Measurements from ENCODE around the gene STAG2. TPM values are rescaled to one million over a fixed set of nuclear protein-coding genes. Genes with fewer than 3 reads are reported as not detected.
"Not testable (repeated sequence)": the region's sequence is repeated elsewhere in the genome, so short reads cannot be mapped to it uniquely, and the experiment has no call there.

Gene STAG2
- total RNA-seq, 2 donors from 2014 or later, result 56.7 to 84.8 TPM

DNA sequence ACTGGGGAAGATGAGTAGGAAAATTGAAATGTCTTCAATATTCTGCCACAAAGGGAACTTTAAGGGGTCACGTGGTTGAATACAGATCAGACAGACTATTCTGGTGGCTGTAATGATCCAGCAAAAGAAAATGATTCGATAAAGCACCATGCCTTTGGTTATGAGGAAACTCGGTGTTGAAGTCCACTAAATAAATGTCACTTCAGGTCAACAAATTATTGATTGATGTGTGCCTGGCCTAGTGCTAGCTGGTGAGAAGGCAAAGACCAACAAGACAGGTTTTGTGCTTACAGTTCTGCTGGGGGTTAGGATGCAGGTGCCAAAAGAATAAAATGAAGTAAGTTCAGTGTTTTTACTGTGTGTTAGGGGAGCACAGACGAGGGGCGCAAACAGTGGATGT is 142.5 kb downstream of the STAG2 start:
- Histone ChIP-seq H3K9ac (ENCODE audit: low read depth in 2 of 2, low read length in 2 of 2) (no peak overlapping the region), H3K4me3 (no peak overlapping the region), H3K4me1 (no peaks in the 10 kb centered on the region), H3K27me3 (no peaks in the 10 kb centered on the region), H3K27ac (no peak overlapping the region), H3K9me3 (no peaks in the 10 kb centered on the region), H3K36me3 (no peaks in the 10 kb centered on the region)
- intact Hi-C loops (cut with DNase I), result no loop called here
- TF ChIP-seq, protein P1, sequence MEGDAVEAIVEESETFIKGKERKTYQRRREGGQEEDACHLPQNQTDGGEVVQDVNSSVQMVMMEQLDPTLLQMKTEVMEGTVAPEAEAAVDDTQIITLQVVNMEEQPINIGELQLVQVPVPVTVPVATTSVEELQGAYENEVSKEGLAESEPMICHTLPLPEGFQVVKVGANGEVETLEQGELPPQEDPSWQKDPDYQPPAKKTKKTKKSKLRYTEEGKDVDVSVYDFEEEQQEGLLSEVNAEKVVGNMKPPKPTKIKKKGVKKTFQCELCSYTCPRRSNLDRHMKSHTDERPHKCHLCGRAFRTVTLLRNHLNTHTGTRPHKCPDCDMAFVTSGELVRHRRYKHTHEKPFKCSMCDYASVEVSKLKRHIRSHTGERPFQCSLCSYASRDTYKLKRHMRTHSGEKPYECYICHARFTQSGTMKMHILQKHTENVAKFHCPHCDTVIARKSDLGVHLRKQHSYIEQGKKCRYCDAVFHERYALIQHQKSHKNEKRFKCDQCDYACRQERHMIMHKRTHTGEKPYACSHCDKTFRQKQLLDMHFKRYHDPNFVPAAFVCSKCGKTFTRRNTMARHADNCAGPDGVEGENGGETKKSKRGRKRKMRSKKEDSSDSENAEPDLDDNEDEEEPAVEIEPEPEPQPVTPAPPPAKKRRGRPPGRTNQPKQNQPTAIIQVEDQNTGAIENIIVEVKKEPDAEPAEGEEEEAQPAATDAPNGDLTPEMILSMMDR (IDR thresholded peaks at IDR 0.05), result no peak
- no peak for DNase-seq

DNA sequence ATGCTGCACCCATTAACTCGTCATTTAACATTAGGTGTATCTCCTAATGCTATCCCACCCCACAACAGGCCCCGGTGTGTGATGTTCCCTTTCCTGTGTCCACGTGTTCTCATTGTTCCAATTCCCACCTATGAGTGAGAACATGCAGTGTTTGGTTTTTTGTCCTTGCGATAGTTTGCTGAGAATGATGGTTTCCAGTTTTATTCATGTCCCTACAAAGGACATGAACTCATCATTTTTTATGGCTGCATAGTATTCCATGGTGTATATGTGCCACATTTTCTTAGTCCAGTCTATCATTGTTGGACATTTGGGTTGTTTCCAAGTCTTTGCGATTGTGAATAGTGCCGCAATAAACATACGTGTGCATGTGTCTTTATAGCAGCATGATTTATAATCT is 143.0 kb downstream of the STAG2 start:
- H3K4me3 ChIP-seq; H3K27ac ChIP-seq; intact Hi-C loops (cut with DNase I); H3K36me3 ChIP-seq; H3K27me3 ChIP-seq; H3K9me3 ChIP-seq; DNase-seq; H3K4me1 ChIP-seq; H3K9ac ChIP-seq (ENCODE audit: low read depth in 2 of 2, low read length in 2 of 2): not testable (repeated sequence)

DNA sequence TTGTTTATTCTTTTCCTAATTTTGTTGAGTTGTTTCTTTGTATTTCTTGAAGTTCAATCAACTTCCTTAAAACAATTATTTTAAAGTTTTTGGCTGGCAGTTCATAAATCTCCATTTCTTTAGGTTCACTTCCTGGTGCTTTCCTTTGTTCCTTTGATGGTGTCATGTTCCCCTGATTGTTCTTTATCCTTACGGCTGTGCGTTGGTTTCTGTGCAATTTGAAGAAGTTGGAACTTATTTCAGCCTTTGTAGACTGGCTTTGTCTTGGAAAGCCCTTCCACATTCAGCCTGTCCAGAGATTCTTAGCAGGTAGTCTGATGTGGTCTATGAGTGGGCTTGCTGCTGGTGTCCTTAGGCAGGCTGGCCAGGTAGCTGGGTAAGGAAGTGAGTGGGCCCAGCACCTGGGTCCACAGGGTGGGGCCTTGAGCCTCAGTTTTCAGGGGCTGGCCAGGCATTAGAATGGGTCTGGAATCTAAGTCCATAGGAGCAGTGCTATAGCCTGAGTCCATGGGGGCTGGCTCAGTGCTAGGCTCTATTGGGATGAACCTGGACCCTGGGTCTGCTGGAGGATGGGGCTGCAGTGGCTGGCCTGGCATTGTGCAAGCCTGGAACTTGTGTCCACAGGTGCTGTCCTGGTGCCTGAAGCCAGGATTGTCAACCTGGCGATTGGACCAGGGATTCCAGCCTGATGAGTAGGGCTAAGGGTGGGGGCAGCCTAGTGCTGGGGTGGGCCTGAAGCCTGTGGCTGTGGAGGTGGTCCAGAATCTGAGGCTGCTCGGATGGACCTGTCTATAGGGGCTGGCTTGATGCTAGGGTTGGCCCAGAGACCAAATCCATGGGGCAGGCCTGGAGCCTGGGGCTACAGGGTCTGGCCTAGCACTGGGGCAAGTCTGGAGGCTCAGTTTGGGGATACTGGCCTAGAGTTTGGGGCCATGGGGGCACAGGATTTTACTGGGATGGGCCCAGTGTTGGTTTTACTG is 152.4 kb downstream of the STAG2 start:
- DNase-seq, result no peak
- no peak overlapping the region for H3K4me3 ChIP-seq
- TF ChIP-seq, protein P1 (IDR thresholded peaks at IDR 0.05), result no peak
- no peaks in the 10 kb centered on the region for H3K9me3 ChIP-seq
- H3K27ac ChIP-seq, result no peak overlapping the region
- intact Hi-C loops (cut with DNase I), result no loop called here
- no peak overlapping the region for H3K9ac ChIP-seq (ENCODE audit: low read depth in 2 of 2, low read length in 2 of 2)
- H3K4me1 ChIP-seq, result no peaks in the 10 kb centered on the region
- H3K27me3 ChIP-seq, result no peaks in the 10 kb centered on the region
- no peaks in the 10 kb centered on the region for H3K36me3 ChIP-seq

DNA sequence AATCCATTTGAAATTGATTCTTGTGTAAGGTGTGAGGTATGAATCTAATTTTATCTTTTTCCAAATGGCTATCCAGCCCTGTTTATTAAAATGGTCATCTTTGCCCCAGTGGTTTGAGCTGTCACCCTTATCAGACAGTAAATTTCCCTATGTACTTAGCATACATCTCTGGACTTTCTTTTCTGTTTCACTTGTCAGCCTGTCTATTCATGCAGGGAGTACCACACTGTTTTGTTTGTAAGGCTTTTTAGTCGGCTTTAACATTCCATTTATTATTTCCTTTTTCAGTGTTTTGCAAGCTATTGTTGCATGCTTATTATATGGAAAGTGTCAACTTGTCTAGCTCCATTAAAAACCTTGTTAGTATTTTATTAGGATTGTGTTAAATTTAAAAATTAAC is 155.8 kb downstream of the STAG2 start:
- no peaks in the 10 kb centered on the region for H3K27me3 ChIP-seq
- H3K27ac ChIP-seq, result no peak overlapping the region
- no peak overlapping the region for H3K9ac ChIP-seq (ENCODE audit: low read depth in 2 of 2, low read length in 2 of 2)
- intact Hi-C loops (cut with DNase I), result no loop called here
- H3K4me3 ChIP-seq, result no peak overlapping the region
- H3K36me3 ChIP-seq, result no peaks in the 10 kb centered on the region
- no peak for DNase-seq
- no peaks in the 10 kb centered on the region for H3K9me3 ChIP-seq
- TF ChIP-seq, protein P1 (IDR thresholded peaks at IDR 0.05), result no peak
- H3K4me1 ChIP-seq, result no peaks in the 10 kb centered on the region

DNA sequence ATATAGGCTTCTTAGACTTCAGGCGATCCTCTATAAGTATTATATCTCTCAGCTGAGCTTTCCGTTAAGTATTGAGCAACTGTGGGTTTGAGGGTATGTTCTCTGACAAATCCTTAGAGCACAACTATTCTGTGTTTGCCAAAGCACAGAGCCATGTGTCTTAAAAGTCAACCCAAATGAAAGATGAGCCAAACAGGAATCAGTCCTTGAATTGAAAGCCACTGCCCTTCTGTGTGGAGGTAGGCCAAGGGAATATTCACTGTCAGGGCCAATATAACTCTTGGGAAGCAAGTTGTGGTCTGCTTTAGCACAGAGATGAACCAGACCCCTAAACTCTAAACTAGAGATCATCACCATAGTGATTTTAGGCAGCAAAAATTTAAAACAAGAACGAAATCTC is 164.0 kb downstream of the STAG2 start:
- H3K36me3 ChIP-seq, result no peaks in the 10 kb centered on the region
- no peak overlapping the region for H3K9ac ChIP-seq (ENCODE audit: low read depth in 2 of 2, low read length in 2 of 2)
- no peaks in the 10 kb centered on the region for H3K4me1 ChIP-seq
- no peak overlapping the region for H3K4me3 ChIP-seq
- intact Hi-C loops (cut with DNase I), result no loop called here
- TF ChIP-seq, protein P1 (IDR thresholded peaks at IDR 0.05), result no peak
- DNase-seq, result no peak
- no peaks in the 10 kb centered on the region for H3K9me3 ChIP-seq
- no peaks in the 10 kb centered on the region for H3K27me3 ChIP-seq
- no peak overlapping the region for H3K27ac ChIP-seq

DNA sequence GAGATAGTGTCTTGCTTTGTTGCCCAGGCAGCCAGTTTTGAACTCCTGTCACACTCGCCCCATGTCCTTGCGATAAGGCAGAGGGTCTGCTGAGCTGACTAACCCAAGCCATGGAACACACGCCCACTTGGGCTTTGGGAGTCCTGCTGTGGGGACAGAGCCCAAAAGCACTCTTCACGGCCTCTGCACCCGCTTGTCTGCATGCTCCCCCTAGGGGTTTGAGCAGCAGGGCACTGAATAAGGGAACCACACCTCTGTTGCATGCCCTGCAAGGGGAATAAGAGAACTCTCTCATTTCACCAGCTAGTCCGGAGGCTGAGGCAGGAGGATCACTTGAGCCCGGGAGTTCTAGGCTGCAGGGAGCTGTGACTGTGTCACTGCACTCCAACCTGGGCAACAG is 166.0 kb downstream of the STAG2 start:
- Histone ChIP-seq H3K9ac (ENCODE audit: low read depth in 2 of 2, low read length in 2 of 2) (no peak overlapping the region), H3K9me3 (no peaks in the 10 kb centered on the region), H3K27ac (no peak overlapping the region), H3K4me3 (no peak overlapping the region), H3K36me3 (no peaks in the 10 kb centered on the region), H3K4me1 (no peaks in the 10 kb centered on the region), H3K27me3 (no peaks in the 10 kb centered on the region)
- TF ChIP-seq, protein P1 (IDR thresholded peaks at IDR 0.05), result no peak
- intact Hi-C loops (cut with DNase I), result no loop called here
- no peak for DNase-seq

DNA sequence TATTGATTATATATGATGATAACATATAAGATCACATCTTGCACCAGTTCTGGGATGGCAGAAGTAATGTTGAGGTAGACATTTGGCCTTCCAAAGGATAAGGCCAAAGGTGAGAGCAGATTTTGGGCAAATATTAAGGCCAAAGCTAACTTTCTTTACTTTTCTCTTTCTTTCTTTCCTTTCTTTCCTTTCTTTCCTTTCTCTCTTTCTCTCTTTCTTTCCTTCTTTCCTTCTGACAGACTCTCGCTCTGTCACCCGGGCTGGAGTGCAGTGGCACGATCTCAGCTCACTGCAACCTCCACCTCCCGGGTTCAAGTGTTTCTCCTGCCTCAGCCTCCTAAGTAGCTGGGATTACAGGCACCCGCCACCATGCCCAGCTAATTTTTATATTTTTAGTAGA is 170.9 kb downstream of the STAG2 start:
- intact Hi-C loops (cut with DNase I); H3K27me3 ChIP-seq; H3K9ac ChIP-seq (ENCODE audit: low read depth in 2 of 2, low read length in 2 of 2); H3K27ac ChIP-seq; H3K4me3 ChIP-seq; H3K9me3 ChIP-seq; DNase-seq; H3K4me1 ChIP-seq; H3K36me3 ChIP-seq: not testable (repeated sequence)

All from colonic mucosa (tissue), 4 donors.